WTC11 (cell line): ENCODE measurements around the gene ZNF398.

Source experiments
- ATF3 ChIP-seq: sonication (generic); formaldehyde crosslinking; conservative IDR thresholded peaks from 2 replicates; pipeline ENCODE4 v1.8.1; 2022; ENCODE audit warnings: mild to moderate bottlenecking, missing genetic modification reagents
- ATF6 ChIP-seq: sonication (generic); formaldehyde crosslinking; IDR thresholded peaks from 2 replicates; pipeline ENCODE4 v1.8.1; 2023; ENCODE audit warnings: mild to moderate bottlenecking, missing genetic modification reagents
- CREB1 ChIP-seq: sonication (generic); formaldehyde crosslinking; IDR thresholded peaks from 2 replicates; pipeline ENCODE4 v1.8.0; 2023; ENCODE audit warnings: mild to moderate bottlenecking, missing genetic modification reagents
- E2F1 ChIP-seq: sonication (generic); formaldehyde crosslinking; IDR thresholded peaks from 2 replicates; pipeline ENCODE4 v1.8.0; 2022; ENCODE audit warnings: mild to moderate bottlenecking, missing genetic modification reagents
- GTF2I ChIP-seq: fragments of 250-450 bp; sonication (Bioruptor Pico); conservative IDR thresholded peaks from 2 replicates; pipeline ENCODE4 v1.4.0; 2021; ENCODE audit warnings: mild to moderate bottlenecking
- MAX ChIP-seq: sonication (generic); formaldehyde crosslinking; IDR thresholded peaks from 2 replicates; pipeline ENCODE4 v1.8.0; 2022; ENCODE audit warnings: mild to moderate bottlenecking, missing genetic modification reagents
- ZNF138 ChIP-seq: sonication (generic); formaldehyde crosslinking; conservative IDR thresholded peaks from 2 replicates; pipeline ENCODE4 v1.8.1; 2022; ENCODE audit warnings: mild to moderate bottlenecking, moderate library complexity, missing genetic modification reagents
- TF ChIP-seq, protein P1 (sequence below): fragments of 200-600 bp; IDR thresholded peaks from 2 replicates; pipeline ENCODE4 v1.8.0; 2022; ENCODE audit warnings: antibody characterized with exemption

GRCh38 chr7:149100821-149101220, 46.4 kb upstream of the ZNF398 start:
- TF ChIP-seq ZNF138 (CRISPR knock-in tag) (no peak), CREB1 (CRISPR knock-in tag) (no peak), ATF3 (CRISPR knock-in tag) (no peak), GTF2I (CRISPR knock-in tag) (no peak), ATF6 (CRISPR knock-in tag) (no peak), E2F1 (CRISPR knock-in tag) (no peak), MAX (CRISPR knock-in tag) (no peak)
- TF ChIP-seq, protein P1, sequence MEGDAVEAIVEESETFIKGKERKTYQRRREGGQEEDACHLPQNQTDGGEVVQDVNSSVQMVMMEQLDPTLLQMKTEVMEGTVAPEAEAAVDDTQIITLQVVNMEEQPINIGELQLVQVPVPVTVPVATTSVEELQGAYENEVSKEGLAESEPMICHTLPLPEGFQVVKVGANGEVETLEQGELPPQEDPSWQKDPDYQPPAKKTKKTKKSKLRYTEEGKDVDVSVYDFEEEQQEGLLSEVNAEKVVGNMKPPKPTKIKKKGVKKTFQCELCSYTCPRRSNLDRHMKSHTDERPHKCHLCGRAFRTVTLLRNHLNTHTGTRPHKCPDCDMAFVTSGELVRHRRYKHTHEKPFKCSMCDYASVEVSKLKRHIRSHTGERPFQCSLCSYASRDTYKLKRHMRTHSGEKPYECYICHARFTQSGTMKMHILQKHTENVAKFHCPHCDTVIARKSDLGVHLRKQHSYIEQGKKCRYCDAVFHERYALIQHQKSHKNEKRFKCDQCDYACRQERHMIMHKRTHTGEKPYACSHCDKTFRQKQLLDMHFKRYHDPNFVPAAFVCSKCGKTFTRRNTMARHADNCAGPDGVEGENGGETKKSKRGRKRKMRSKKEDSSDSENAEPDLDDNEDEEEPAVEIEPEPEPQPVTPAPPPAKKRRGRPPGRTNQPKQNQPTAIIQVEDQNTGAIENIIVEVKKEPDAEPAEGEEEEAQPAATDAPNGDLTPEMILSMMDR, result no peak
